IMR-90 (cell line): ENCODE measurements around the gene TMEM63A. TPM values are rescaled to one million over a fixed set of nuclear protein-coding genes. Genes with fewer than 3 reads are reported as not detected.

ENCODE experiments used
- ATAC-seq: fragments of 200-7000 bp; cut with Tn5 transposase; 2 replicates; pipeline ENCODE4 v1.9.1; 2020; ENCODE audit warnings: low read depth, mild to moderate bottlenecking, moderate library complexity
- BruUV-seq: library from RNA; stranded (reverse); fragments of 400-500 nt; replicated peaks from 2 replicates; lab custom pipeline; 2021; lab: Mats Ljungman, UMichigan
- CTCF ChIA-PET: fragments of 300-600 bp; formaldehyde crosslinking; extraction: SDS; loops from one replicate; lab custom pipeline; 2021; ENCODE audit warnings: antibody characterized with exemption; lab: Yijun Ruan, JAX
- POLR2A ChIA-PET: fragments of 300-600 bp; sonication (Branson Sonifier 250); formaldehyde crosslinking; loops from one replicate; lab custom pipeline; 2022; ENCODE audit warnings: antibody characterized with exemption; ENCODE audit not compliant: unreplicated experiment; lab: Charles Lee
- DNase-seq: peaks from one replicate; pipeline ENCODE4 v3.0.0; 2013
- H2AFZ ChIP-seq: replicated peaks from 2 replicates; pipeline ENCODE3; 2013; ENCODE audit warnings: low read length, mild to moderate bottlenecking; ENCODE audit not compliant: poor library complexity
- H2AK5ac ChIP-seq: 2 replicates; pipeline ENCODE4 v1.6.1; 2013; ENCODE audit warnings: low read depth, low read length, inconsistent platforms
- H2AK9ac ChIP-seq: replicated peaks from 2 replicates; pipeline ENCODE3; 2013; ENCODE audit warnings: mild to moderate bottlenecking, low read depth, low read length, moderate library complexity; ENCODE audit not compliant: poor library complexity
- H2BK120ac ChIP-seq: 2 replicates; pipeline ENCODE4 v1.6.1; 2013; ENCODE audit warnings: low read depth, low read length, inconsistent platforms
- H2BK15ac ChIP-seq: 3 replicates; pipeline ENCODE4 v1.6.1; 2013; ENCODE audit warnings: low read depth, low read length, inconsistent platforms
- H2BK20ac ChIP-seq: 2 replicates; pipeline ENCODE4 v1.6.1; 2013; ENCODE audit warnings: low read depth, mild to moderate bottlenecking, inconsistent platforms, low read length, moderate library complexity
- H2BK5ac ChIP-seq: 2 replicates; pipeline ENCODE4 v1.6.1; 2013; ENCODE audit warnings: mild to moderate bottlenecking, low read depth, low read length, inconsistent platforms; ENCODE audit not compliant: poor library complexity, severe bottlenecking
- H3K14ac ChIP-seq: replicated peaks from 2 replicates; pipeline ENCODE4 v1.6.1; 2013; ENCODE audit warnings: low read depth, low read length, inconsistent platforms
- H3K18ac ChIP-seq: 2 replicates; pipeline ENCODE4 v1.6.1; 2013; ENCODE audit warnings: low read depth, low read length, control low read depth
- H3K23ac ChIP-seq: 2 replicates; pipeline ENCODE4 v1.6.1; 2013; ENCODE audit warnings: low read depth, low read length, inconsistent platforms
- H3K27ac ChIP-seq: 2 replicates; pipeline ENCODE4 v1.5.1; 2013; ENCODE audit warnings: mild to moderate bottlenecking, control low read depth, low read length; ENCODE audit not compliant: insufficient read depth
- H3K27me3 ChIP-seq: 2 replicates; pipeline ENCODE4 v1.6.1; 2013; ENCODE audit warnings: low read length; ENCODE audit not compliant: control insufficient read depth, insufficient read depth
- H3K36me3 ChIP-seq: 2 replicates; pipeline ENCODE4 v1.6.1; 2013; ENCODE audit warnings: low read length, mixed read lengths; ENCODE audit not compliant: control insufficient read depth, insufficient read depth
- H3K4ac ChIP-seq: 2 replicates; pipeline ENCODE4 v1.6.1; 2013; ENCODE audit warnings: low read depth, low read length, inconsistent platforms
- H3K4me1 ChIP-seq: 2 replicates; pipeline ENCODE4 v1.6.1; 2013; ENCODE audit warnings: low read length, mixed read lengths; ENCODE audit not compliant: control insufficient read depth, insufficient read depth
- H3K4me2 ChIP-seq: 2 replicates; pipeline ENCODE4 v1.6.1; 2013; ENCODE audit warnings: low read depth, mild to moderate bottlenecking, control low read depth, low read length, moderate library complexity
- H3K4me3 ChIP-seq: 2 replicates; pipeline ENCODE4 v1.5.1; 2013; ENCODE audit warnings: low read depth, mild to moderate bottlenecking, control low read depth, low read length, moderate library complexity; ENCODE audit not compliant: insufficient read depth
- H3K56ac ChIP-seq: 2 replicates; pipeline ENCODE4 v1.6.1; 2013; ENCODE audit warnings: low read length, inconsistent platforms; ENCODE audit not compliant: insufficient read depth; ENCODE audit errors: extremely low read depth
- H3K79me1 ChIP-seq, 2 experiments: 2 replicates each; pipeline ENCODE4 v1.6.1; 2013; ENCODE audit warnings: low read length in 2 of 2, inconsistent platforms in 1 of 2, low read depth in 1 of 2
- H3K9ac ChIP-seq: 2 replicates; pipeline ENCODE4 v1.6.1; 2013; ENCODE audit warnings: low read depth, low read length, control low read depth
- H3K9me1 ChIP-seq: 2 replicates; pipeline ENCODE4 v1.6.1; 2013; ENCODE audit warnings: low read length, inconsistent platforms; ENCODE audit not compliant: insufficient read depth
- H3K9me3 ChIP-seq: 2 replicates; pipeline ENCODE4 v1.6.1; 2013; ENCODE audit warnings: low read length; ENCODE audit not compliant: control insufficient read depth, insufficient read depth
- H4K20me1 ChIP-seq: 2 replicates; pipeline ENCODE4 v1.6.1; 2013; ENCODE audit warnings: low read length, inconsistent platforms; ENCODE audit not compliant: insufficient read depth
- H4K5ac ChIP-seq: 2 replicates; pipeline ENCODE4 v1.6.1; 2013; ENCODE audit warnings: mild to moderate bottlenecking, low read depth, low read length, control low read depth
- H4K8ac ChIP-seq, 2 experiments: 2 replicates each; pipeline ENCODE4 v1.6.1; 2013; ENCODE audit warnings: low read depth in 2 of 2, low read length in 2 of 2, control low read depth in 1 of 2, inconsistent platforms in 1 of 2
- H4K91ac ChIP-seq: 2 replicates; pipeline ENCODE4 v1.6.1; 2013; ENCODE audit warnings: low read depth, low read length, inconsistent platforms; ENCODE audit not compliant: insufficient read depth
- MAZ ChIP-seq: IDR thresholded peaks from 2 replicates; pipeline ENCODE4 v1.6.1; 2012; ENCODE audit warnings: low read depth, mild to moderate bottlenecking, low read length, improper control_type of control experiment, moderate library complexity, borderline replicate concordance
- NFE2L2 ChIP-seq: fragments of 150-350 bp; IDR thresholded peaks from 2 replicates; pipeline ENCODE4 v1.6.1; 2016; ENCODE audit warnings: low read depth, mild to moderate bottlenecking, low read length
- RCOR1 ChIP-seq: IDR thresholded peaks from 2 replicates; pipeline ENCODE4 v1.6.1; 2012; ENCODE audit warnings: mild to moderate bottlenecking, low read length, improper control_type of control experiment; ENCODE audit not compliant: insufficient replicate concordance
- RFX5 ChIP-seq: IDR thresholded peaks from 2 replicates; pipeline ENCODE4 v1.8.0; 2012; ENCODE audit warnings: low read depth, mild to moderate bottlenecking, low read length, moderate library complexity
- WGBS, 2 experiments: methylation state at CpG; one replicate each; pipeline versions ENCODE4 v1.1.5 to v1.1.7; 2013; ENCODE audit warnings: missing lambda C conversion rate in 2 of 2; ENCODE audit not compliant: insufficient read length in 1 of 2; ENCODE audit errors: extremely low coverage in 2 of 2; 5-methylcytosine and 5-hydroxymethylcytosine counted together
- dilution Hi-C: fragments of 300-500 bp; cut with HindIII; formaldehyde crosslinking; loops from one replicate; pipeline ENCODE4 v1.14.3; 2018; ENCODE audit warnings: low sequenced_read_pairs; ENCODE audit not compliant: unreplicated experiment
- in situ Hi-C: fragments of 300-500 bp; cut with MboI; formaldehyde crosslinking; loops from 3 replicates; pipeline ENCODE4 v1.14.3; 2019; ENCODE audit warnings: low sequenced_read_pairs, inconsistent platforms, mixed read lengths
- intact Hi-C: fragments of 100-400 bp; cut with micrococcal nuclease; formaldehyde crosslinking; loops from 2 replicates; pipeline ENCODE4 v1.10.0; 2022
- polyA plus RNA-seq, 3 experiments: library from polyadenylated mRNA; depleted of rRNA; stranded (reverse); fragments of >200 nt; gene quantifications; 2 replicates each; pipeline ENCODE4 v1.2.3, GENCODE V29; 2012; ENCODE audit warnings: low replicate concordance in 1 of 3
- total RNA-seq: library from RNA; depleted of rRNA; stranded (reverse); fragments of >200 nt; gene quantifications from 2 replicates; pipeline ENCODE4 v1.2.3, GENCODE V29; 2012
- TF ChIP-seq, protein P1 (sequence below): conservative IDR thresholded peaks from 2 replicates; pipeline ENCODE4 v1.5.1; 2012; ENCODE audit warnings: mild to moderate bottlenecking, low read depth, low read length, improper control_type of control experiment

The TMEM63A gene
- total and polyA plus RNA-seq, 2 of the 4 experiments (the other 2 are of a cell fraction), result 4.7 to 23.3 TPM

DNA sequence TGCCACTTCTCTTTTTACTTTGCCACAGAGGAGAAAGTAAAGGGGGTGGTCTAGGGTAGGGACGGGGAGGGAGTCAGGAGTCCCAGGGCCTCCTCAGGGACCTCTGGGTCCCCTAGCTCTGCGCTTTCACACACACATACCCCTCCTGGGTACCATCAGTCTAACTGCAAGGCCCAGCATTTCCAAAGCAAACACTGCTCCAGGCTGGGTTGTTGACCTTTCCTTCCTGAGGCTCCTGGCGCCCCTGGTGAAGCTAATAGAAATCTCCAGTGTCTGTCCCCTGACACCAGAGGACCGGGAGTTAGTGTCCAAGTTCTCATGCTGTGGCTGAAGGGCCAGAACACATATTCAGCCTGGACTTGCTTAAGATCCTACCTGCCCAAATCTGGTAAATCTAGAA is 3.9 kb downstream of the TMEM63A start:
- Histone ChIP-seq H3K4me1 (peaks cover 12% of the 10 kb centered on the region; the same call in 1 of the 2 replicates), H2BK5ac (no peak overlapping the region), H4K8ac (no peak overlapping the region), H2BK120ac (no peak overlapping the region), H3K9me3 (no peaks in the 10 kb centered on the region), H3K23ac (no peak overlapping the region), H3K18ac (no peak overlapping the region), H3K9ac (no peak overlapping the region), H4K91ac (no peak overlapping the region), H3K4me2 (no peak overlapping the region), H3K56ac (no peak overlapping the region), H2BK20ac (no peak overlapping the region), H3K9me1 (peaks cover 14% of the 10 kb centered on the region), H2AFZ (no peak overlapping the region), H4K20me1 (peaks cover 35% of the 10 kb centered on the region), H3K27ac (no peak overlapping the region), H4K5ac (no peak overlapping the region), H3K79me1 (peaks cover 21 to 82% of the 10 kb centered on the region in 2 experiments), H3K36me3 (peaks cover 23% of the 10 kb centered on the region; the same call in 1 of the 2 replicates), H2BK15ac (no peak overlapping the region), H3K4ac (no peak overlapping the region), H3K27me3 (no peaks in the 10 kb centered on the region), H2AK9ac (no peak overlapping the region), H3K14ac (no peak overlapping the region), H3K4me3 (no peak overlapping the region), H2AK5ac (no peak overlapping the region)
- POLR2A ChIA-PET, result no interaction called here
- TF ChIP-seq RCOR1, result no peak
- TF ChIP-seq, protein P1, sequence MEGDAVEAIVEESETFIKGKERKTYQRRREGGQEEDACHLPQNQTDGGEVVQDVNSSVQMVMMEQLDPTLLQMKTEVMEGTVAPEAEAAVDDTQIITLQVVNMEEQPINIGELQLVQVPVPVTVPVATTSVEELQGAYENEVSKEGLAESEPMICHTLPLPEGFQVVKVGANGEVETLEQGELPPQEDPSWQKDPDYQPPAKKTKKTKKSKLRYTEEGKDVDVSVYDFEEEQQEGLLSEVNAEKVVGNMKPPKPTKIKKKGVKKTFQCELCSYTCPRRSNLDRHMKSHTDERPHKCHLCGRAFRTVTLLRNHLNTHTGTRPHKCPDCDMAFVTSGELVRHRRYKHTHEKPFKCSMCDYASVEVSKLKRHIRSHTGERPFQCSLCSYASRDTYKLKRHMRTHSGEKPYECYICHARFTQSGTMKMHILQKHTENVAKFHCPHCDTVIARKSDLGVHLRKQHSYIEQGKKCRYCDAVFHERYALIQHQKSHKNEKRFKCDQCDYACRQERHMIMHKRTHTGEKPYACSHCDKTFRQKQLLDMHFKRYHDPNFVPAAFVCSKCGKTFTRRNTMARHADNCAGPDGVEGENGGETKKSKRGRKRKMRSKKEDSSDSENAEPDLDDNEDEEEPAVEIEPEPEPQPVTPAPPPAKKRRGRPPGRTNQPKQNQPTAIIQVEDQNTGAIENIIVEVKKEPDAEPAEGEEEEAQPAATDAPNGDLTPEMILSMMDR, result no peak
- no peak for TF ChIP-seq MAZ
- TF ChIP-seq NFE2L2, result no peak
- no peak for TF ChIP-seq RFX5
- DNase-seq (no peak), ATAC-seq (no peak)
- intact Hi-C loops, result no loop called here
- dilution Hi-C loops, result no loop called here
- in situ Hi-C loops, result no loop called here
- CTCF ChIA-PET, result interaction anchor here (0.9 kb wide), 1 partner anchor 85 kb away, joined by 3 read pairs; no protein-coding TSS in a partner anchor
- 94% methylated on average over 3 of the region's 4 CpGs; no CpG with 5 or more reads in 1 of the 2 experiments for WGBS, 2 experiments
- BruUV-seq, result no TSS peak
